GM19328 (cell line): ENCODE results near the gene PROZ.

ENCODE experiments used
- ATAC-seq: cut with Tn5 transposase; IDR thresholded peaks from one replicate; pipeline ENCODE4 v1.9.1; 2021; ENCODE audit warnings: mild to moderate bottlenecking, moderate library complexity; ENCODE audit not compliant: unreplicated experiment

The PROZ gene

DNA sequence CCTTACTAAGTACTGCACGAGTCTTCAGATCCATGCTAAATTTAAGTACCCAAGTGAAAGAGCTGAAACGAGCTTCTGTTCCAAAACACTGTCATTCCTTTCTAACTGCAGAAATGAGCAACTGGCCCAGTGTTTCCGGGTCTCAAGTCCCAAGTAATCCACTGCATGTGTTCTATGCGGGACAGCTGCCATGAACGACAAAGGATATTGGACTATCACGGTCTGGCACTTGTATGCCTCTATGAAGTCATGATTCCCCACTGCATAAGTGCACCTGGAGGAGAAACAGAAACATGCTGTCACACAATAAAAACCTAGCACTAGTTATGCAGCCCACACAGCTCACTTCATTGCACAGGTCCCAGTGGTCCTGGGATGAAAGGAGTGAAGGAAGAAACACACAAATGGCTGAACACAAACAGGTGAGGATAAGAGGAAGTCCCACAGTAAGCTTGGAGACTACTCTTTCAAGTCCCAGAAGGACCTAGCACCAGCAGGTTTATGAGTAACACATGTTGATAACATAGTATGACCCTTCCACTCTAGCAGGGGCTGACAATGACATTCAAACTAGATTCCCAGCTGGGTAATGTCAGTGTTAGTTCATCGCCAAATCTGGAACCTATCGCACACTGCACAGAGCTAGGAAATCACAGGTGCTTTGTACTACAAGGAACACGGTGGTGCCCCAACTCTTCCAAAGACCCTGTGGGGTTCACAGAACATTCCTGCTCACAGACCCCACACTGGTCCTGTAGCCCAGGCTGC is 38.7 kb downstream of the PROZ start:
- ATAC-seq, result no peak

DNA sequence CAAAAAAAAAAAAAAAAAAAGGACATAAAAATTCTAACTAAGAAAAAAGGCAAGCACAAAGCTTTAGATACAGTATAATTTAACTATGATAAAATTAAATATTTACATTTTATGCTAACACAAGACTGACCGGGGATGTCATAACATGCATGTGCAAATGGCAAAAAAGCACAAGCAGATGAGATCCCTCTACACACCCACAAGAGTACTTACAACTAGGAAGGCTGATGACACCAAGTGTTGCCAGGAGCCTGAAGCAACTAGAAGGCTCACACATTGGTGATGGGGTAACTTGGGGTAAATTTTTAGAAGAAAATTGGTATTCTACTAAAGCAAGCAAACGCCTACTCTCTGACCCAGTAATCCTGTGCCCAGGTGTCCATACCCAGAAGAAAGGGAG is 43.4 kb downstream of the PROZ start:
- no peak for ATAC-seq

DNA sequence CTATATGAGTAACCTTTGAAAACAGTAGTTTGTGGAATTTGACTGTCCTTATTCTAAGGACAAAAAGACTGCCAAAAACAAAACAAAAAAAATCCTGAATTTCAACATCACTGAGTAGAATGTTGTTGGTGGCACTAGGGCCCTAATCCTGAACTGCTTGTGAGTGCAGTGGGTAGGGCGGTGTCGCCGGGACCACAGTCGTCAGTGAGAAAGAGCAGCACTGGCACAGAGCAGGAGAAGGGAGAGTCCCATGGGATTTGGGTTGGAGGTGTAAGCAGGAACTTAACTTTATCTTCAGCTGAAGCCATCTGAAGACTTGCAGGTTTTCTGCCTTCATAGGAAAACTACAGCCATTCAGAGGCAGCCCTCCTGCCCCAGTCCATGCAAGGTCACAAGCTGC is 44.5 kb downstream of the PROZ start:
- no peak for ATAC-seq

DNA sequence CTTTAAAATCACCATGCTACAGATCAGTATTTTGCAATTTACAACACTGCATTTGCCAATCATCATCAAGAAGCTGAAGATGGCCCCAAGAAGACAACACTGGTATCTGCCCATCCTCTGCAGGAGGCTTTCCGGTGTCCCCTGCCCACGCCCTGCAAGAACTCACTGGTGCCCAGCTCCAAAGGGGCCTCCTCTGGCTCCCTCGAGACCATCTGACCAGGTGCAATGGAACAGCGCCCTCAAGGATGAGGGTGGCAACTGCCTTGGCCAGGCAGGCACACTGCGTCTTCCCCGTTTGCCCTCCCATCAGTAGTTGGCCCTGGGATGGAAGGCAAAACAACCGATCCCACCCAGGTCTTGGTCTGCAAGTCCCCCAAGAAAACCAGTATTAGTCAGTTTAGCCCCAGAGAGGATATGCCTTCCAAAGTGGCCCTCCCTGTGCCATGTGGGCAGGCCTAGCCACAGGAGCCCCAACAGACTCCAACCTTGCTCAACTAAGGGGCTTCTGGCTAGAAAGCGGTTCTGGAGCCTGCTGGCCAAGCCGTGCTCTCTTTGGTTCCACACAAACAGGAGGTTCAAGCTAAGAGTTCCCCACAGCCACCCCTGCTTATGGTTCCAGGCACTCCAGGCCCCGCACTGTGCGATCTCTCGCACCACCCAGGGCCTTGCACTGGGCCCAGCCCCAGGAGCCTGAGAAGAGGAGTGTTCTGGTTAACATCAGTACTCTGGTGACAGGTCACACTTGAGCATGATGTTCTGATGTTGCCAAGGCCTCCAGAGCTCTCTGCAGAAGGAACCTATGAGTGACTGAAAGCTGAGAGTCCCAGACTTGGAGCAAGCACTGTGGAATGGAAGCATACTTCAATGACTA is 45.3 kb downstream of the PROZ start:
- no peak for ATAC-seq

DNA sequence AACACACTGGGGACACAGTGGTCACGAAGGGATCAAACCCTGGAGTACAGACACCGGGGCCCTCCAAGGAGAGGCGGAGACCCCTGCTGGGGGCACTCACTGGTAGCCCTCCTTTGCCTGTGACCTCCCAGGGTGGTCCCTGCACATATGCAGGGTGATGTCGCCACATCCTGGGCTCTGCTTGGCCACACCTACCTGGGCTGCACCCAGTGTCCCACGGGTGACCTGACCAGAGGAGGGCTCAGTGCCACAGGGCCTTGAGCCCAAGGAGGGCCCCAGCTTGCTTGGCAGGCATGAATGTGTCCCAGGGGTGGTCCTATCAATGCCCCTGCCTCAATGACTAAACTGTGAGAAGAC is 45.9 kb downstream of the PROZ start:
- no peak for ATAC-seq

DNA sequence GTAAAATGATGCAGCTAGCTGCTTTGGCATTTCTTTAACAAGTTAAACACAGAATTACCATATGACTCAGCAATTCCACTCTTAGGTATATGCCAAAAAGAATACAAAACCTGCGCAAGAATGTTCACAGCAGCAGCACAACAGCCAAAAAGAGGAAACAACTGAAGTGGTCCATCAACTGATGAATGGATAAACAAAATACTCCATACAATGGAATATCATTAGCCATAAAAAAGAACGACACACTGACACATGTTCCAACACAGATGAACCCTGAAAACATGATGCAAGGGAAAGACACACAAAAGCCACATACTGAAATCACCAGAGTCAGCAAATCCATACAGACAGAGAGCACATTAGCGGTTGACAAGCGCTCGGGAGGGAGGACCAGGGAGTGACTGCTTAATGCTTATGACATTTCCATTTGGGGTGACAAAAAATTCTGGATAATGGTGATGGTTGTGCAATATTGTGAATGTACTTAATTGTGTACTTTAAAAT is 47.0 kb downstream of the PROZ start:
- ATAC-seq, result no peak

DNA sequence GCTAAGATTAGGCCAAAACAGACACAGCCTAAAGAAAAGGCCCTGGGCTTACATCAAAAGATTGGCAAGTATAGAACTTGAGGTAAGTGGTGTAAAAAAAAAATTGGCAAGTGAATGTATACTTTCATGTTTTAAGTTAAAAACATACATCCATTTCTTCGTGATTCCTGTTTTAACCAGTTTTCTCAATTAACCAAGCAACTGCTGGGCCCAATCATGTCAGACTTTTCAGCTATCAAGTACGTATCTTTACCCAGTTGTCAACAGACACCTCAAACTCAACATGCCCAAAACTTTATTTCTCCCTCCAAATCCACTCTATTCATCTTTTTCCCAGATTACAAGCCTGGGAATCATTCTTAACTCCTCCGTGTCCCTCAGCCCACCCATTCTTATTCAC is 49.0 kb downstream of the PROZ start:
- ATAC-seq, result no peak

DNA sequence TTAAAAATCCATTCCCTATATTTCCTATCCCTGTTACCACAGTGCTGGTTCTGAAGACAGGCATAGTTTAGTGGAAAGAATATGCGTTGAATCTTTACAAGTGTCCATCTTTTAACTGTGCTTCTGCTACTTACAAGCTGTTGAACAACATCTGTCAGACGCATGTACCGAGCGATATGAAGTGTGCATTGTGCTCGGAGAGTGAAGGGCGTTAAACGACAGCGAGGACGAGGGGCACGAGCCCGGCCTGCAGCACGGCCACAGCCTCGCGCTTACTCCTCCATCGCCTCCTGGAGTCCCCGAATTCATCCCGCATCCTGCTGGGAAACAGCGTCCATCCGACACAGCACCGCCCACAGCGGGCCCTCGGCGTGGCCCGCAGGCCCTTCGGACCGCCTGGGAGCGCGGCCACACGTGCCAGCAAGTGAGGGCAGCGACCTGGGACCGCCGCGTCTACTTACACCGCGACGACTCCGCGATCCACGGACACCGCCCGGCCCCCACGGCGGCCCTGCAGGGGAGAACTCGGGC is 49.5 kb downstream of the PROZ start:
- peak; percentile 3 for ATAC-seq

DNA sequence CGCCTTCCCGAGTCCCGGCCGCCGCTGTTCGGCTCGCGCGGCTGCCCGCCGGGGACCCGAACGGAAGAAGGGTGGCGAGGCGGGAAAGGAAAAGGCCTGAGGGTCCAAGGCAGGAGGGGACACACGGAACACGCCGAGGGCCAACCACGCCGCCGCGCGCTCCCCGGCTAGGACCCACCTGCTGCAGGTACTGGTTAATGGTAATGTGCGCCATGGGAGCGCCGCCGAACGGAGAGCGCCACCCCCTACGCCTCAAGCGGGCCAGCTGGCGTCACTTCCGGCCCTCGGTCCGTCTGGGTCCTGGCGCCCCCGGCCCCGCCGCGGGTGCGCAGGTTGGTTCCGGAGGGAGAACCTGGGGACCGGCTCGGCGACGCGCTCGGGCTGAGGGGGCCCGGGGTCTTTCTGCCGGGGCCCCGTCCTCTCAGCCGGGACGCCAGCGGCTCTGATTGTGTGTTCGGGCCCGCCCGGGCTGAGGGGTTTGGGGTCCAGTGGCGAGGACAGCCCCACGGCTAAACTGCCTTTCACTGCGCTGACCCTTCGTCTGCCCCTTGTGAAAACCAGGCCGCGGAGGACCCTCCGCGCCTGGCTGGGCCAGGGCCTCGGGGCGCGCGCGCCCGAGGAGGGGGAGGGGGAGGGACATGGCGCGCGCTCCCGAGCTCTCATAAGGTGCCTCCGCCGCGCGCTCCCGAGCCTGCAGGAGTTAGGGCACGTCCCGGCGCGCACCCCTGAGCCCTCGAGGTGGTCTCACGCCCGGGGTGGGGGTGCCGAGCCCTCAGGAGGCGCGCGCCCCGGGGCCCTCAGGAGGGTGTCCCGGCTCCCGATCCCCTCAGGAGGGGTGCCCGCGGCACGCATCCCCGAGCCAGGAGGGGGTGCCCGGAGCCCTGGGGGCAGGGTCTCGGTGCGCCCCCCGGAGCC is 50.2 kb downstream of the PROZ start, which contains the start of gene PCID2:
PCID2 (minus strand) TSS at position 249 of the 915 bp plus-strand sequence; CDS start at position 214, 35 bp downstream.
- peak; percentile 69 for ATAC-seq

DNA sequence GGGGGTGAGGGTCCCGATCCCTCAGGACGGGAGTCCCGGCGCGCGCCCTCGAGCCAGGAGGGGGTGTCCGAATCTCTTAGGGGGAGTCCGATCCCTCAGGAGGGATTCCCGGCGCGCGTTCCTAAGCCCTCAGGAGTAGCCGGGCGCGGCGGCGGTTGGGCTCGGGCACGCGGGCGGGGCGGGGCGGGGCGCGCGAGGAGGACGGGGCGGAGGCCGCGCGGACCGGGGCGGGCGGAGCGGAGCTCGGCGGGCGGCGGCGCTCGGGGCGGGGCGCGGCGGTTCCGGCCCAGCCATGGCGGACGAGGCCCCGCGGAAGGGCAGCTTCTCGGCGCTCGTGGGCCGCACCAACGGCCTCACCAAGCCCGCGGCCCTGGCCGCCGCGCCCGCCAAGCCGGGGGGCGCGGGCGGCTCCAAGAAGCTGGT is 50.9 kb downstream of the PROZ start, which contains the start of gene CUL4A:
CUL4A (plus strand) TSS at position 278 of the 423 bp plus-strand sequence; CDS start at position 293, 15 bp downstream.
- peak; percentile 28 for ATAC-seq

DNA sequence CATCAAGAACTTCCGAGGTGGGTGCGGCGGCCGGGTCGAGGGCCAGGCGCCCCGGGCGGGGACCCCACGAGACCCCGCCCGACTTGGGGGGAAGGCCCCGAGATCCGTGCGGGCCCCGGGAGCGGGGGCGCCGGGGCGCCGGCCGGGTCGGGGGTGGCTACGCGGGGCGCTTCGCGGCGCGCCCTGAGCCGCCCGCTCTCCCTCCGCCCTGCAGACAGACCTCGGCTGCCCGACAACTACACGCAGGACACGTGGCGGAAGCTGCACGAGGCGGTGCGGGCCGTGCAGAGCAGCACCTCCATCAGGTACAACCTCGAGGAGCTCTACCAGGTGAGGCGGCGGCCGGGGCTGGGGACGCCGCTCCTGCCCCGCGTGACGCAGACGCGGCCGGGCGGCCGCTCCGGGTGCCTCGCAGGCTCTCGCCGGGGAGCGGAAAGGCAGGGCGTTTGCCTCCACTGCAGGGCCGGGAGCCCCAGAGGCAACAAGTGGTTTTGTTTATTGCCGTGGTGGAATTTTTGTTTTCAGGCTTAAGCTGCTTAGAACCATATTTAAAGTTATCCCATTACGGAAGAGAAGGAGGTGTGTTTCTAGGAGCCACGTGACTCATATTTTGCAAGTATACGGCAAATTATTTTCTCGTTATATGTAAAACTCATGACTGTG is 51.4 kb downstream of the PROZ start:
- peak; percentile 40 for ATAC-seq

DNA sequence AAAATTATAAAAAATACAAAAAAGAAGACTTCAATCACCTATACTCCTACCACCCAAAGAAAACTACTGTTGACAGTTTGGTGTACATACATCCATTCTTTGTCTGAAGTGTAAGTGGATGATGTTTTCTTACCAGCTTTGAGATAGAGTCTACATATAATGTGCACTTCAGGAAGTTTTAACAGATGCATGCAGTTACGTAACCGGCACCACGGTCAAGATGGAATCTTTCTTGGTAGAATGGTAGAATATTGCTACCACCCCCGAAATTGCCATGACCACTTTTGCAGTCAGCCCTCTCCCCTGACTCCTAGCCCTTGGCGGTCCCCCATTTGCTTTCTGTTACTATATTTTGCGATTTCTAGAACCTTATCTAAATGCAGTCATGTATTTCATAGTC is 52.4 kb downstream of the PROZ start:
- ATAC-seq, result no peak

DNA sequence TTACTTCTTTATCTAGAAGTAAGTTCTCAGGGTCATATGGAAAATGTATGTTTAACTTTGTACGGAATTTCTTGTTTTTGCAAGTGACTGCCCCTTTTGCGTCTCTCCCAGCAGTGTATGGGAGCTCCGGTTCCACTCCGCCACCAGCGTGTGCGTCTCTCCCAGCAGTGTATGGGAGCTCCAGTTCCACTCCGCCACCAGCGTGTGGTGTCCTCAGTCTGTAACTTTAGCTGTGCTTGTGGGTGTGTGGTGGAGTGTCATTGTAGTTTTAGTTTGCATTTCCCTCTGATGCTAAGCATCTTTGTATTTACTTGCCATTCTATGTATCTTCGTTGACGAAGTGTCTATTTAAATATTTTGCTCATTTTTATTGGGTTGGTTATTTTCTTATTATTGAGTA is 53.3 kb downstream of the PROZ start:
- ATAC-seq, result no peak

DNA sequence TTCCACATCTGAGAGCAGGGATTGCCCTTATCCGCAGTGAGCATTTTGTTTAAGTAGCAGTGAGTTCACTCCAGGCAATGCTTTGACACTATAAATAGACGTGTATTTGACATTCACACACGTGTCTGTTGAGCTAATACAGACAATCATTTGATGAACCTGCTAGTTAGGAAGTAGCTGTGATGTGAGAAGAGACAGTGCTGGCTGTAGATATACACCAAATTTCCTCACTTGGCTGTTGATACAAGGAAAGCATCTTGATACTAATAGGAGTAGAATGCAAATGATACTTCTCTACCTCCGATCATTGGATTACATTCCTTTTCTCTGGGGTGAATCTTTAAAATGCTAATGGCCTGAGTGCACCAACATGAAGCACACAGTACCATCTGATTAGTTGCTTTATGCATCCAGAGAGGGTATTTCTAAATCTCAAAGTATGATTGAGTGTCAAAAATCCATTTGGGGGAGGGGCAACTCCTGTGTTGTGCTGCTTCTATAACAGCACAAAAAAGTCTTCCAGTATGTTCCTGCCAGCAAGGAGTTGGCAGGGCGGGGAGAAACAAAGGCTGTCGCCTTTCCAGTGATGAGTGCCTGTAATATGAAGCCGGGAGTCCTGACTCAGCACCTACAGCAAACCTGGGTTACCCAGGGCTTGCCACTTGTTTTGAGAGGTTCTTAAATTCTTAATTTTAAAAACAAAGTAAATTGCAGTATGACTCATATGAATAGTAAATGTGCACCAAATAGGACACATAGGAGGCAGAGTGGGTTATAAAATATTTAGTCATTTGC is 58.0 kb downstream of the PROZ start:
- no peak for ATAC-seq

DNA sequence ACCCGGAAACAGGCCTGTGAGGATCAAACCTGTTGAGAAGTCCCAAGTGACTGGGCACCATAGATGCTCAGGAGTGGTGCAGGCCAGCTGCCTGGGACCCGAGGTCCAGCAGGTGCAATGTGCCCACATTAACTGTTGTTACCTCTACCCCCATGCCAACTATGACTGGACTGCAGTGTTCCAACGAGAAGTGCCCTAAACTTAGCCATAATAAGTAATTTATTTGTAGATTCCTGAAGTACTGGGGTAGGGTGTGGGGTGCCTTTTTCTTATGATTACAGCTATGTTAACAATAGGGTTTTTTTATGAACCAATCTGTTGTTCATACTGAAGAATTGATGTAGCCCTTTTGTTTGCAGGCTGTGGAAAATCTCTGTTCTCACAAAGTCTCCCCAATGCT is 60.1 kb downstream of the PROZ start:
- no peak for ATAC-seq

DNA sequence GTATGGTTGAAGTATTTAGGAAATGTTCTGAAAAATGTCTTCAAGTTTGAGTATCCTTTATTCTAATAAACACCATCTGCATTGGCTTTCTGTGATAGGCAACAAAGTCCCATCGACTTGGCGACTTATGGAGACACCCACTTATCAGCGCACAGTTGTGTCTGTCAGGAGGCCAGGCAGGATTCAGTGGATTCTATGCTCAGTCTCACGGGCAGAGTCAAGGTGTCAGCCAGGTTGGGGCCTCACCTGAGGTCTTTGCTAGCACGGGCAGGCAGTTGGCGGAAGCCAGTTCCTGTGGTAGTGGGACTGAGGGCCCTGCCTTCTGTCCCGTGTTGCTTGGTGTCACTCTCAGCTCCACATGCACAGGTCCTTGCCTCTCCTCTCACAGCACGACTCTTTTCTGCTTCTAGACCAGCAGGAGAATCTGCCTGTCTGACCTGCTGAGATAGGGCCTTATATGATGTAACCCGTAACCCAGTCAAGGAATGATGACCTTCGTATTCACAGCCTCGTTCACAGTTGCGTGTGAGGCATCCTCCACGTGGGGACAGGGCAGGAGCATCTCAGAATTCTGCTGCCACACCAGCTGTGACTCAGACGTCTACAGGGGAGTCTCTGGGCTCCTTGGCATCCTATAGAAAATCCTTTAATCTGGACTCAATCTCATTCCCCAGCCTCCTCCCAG is 61.0 kb downstream of the PROZ start:
- ATAC-seq, result no peak

DNA sequence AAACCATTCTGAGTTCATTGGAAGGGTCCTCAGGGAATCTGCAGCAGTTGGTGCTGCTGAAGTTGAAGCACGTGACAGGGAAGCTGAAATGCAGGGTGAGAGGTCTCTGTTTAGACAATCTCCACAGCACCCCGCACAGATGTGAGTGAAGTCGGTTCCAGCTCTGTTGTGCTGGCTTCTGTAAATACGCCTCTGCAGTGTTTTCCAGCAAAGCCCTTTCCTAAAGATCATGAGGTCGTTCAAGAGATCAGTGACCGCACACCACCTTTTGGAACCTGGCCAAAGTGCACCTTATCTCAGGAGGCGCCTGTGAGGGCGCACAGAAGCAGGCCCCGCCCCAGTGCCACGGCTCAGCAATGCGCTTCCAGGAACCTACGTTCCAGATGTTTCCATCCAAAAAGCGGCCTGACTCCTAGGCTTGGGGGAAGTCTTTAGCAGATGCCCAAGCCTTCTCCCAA is 61.7 kb downstream of the PROZ start:
- ATAC-seq, result no peak

DNA sequence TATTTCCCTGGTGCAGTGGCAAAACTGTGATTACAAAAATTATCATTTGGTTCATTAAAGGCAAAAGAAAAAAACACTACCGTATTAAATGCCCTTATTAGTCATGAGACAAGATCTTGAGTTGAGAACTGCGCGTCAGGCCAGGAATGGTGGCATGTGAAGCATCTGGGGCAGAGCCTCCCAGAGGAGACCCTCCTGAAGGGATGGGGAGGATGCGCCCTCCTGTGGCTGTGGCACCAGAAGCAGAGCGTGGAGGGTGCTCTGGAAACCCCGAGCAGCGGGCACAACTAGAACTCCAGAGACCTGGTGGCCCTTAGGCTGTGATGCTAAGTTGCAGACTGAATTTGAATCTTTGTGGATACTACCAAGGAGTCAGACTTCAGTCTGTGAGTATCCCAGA is 62.4 kb downstream of the PROZ start:
- ATAC-seq, result no peak
